Neutrophil (primary cell): ENCODE data around the gene FAM89B.
A peak's percentile ranks its signal among the peaks of the same experiment; 100 is the strongest.

Experiments
- H3K27ac ChIP-seq: fragments of 200-600 bp; sonication (generic); 2 replicates; pipeline ENCODE4 v1.5.1; 2016; ENCODE audit warnings: mild to moderate bottlenecking, moderate library complexity
- H3K27me3 ChIP-seq: fragments of 200-600 bp; sonication (generic); 2 replicates; pipeline ENCODE4 v1.6.0; 2016; ENCODE audit warnings: mild to moderate bottlenecking
- H3K36me3 ChIP-seq: fragments of 200-600 bp; sonication (generic); 2 replicates; pipeline ENCODE4 v1.5.1; 2017
- H3K4me1 ChIP-seq, 2 experiments: fragments of 200-600 bp in 1 of 2; sonication (generic) in 1 of 2; 1 replicate in 1 of 2; 2 replicates in 1 of 2; pipeline versions ENCODE4 v1.5.1 to v1.6.1; 2013 to 2016; ENCODE audit warnings: low read depth in 1 of 2, low read length in 1 of 2, mild to moderate bottlenecking in 1 of 2, moderate library complexity in 1 of 2; ENCODE audit not compliant: control insufficient read depth in 1 of 2, insufficient read depth in 1 of 2
- H3K4me3 ChIP-seq, 2 experiments: fragments of 200-600 bp in 1 of 2; sonication (generic) in 1 of 2; 1 replicate in 1 of 2; 2 replicates in 1 of 2; pipeline ENCODE4 v1.5.1; 2013 to 2016; ENCODE audit warnings: low read depth in 1 of 2, low read length in 1 of 2, mild to moderate bottlenecking in 1 of 2, moderate library complexity in 1 of 2
- H3K9me3 ChIP-seq: fragments of 200-600 bp; sonication (generic); 2 replicates; pipeline ENCODE4 v1.5.1; 2016
- CTCF ChIP-seq: fragments of 200-600 bp; sonication (generic); IDR thresholded peaks from 2 replicates; pipeline ENCODE4 v1.5.1; 2016; ENCODE audit warnings: antibody characterized with exemption

Gene FAM89B

GRCh38 chr11:65612691-65613090, 40.4 kb downstream of the FAM89B start:
- Histone ChIP-seq H3K36me3 (peaks cover 50% of the 10 kb centered on the region), H3K4me1 (peaks cover 63 to 74% of the 10 kb centered on the region in 2 experiments)
- no peak for TF ChIP-seq CTCF

GRCh38 chr11:65613091-65613928, 41.0 kb downstream of the FAM89B start:
- peaks cover 63 to 74% of the 10 kb centered on the region in 2 experiments for H3K4me1 ChIP-seq

More at GRCh38 chr11:65612691-65613090, 40.4 kb downstream of the FAM89B start:
- no peaks in the 10 kb centered on the region for H3K27me3 ChIP-seq
- no peaks in the 10 kb centered on the region for H3K9me3 ChIP-seq
- peak overlapping the region; percentile 88 to 96 for H3K4me3 ChIP-seq
- peak overlapping the region; percentile 98 for H3K27ac ChIP-seq

GRCh38 chr11:65615229-65615949, 43.1 kb downstream of the FAM89B start, which contains the start of gene PCNX3:
TSS of gene PCNX3 (plus strand) at chr11:65615776. CDS start at chr11:65616312, 536 bp downstream.
- Histone ChIP-seq H3K27ac (peak within 1 kb of the TSS; percentile 98), H3K9me3 (no peaks in the 10 kb centered on the region), H3K4me1 (peaks cover 46 to 53% of the 10 kb centered on the region in 2 experiments), H3K27me3 (no peaks in the 10 kb centered on the region), H3K4me3 (peak within 1 kb of the TSS; percentile 88 to 96), H3K36me3 (peaks cover 50% of the 10 kb centered on the region)
- TF ChIP-seq CTCF, result peak; percentile 17

More at GRCh38 chr11:65613091-65613928, 41.0 kb downstream of the FAM89B start:
- no peak for TF ChIP-seq CTCF
- no peaks in the 10 kb centered on the region for H3K9me3 ChIP-seq
- no peaks in the 10 kb centered on the region for H3K27me3 ChIP-seq
- peak overlapping the region; percentile 88 to 96 for H3K4me3 ChIP-seq
- H3K27ac ChIP-seq, result peak overlapping the region; percentile 98
- peaks cover 50% of the 10 kb centered on the region for H3K36me3 ChIP-seq

GRCh38 chr11:65615950-65616574, 43.7 kb downstream of the FAM89B start:
- Histone ChIP-seq H3K27ac (peak overlapping the region; percentile 98), H3K27me3 (no peaks in the 10 kb centered on the region), H3K9me3 (no peaks in the 10 kb centered on the region), H3K4me1 (peaks cover 39 to 46% of the 10 kb centered on the region in 2 experiments), H3K4me3 (peak overlapping the region; percentile 88 to 96), H3K36me3 (peaks cover 53% of the 10 kb centered on the region)
- no peak for TF ChIP-seq CTCF

- Histone ChIP-seq H3K9me3 (no peaks in the 10 kb centered on the region), H3K27ac (peak overlapping the region; percentile 98), H3K4me3 (peak overlapping the region; percentile 88 to 96), H3K4me1 (peaks cover 34 to 41% of the 10 kb centered on the region in 2 experiments), H3K27me3 (no peaks in the 10 kb centered on the region), H3K36me3 (peaks cover 58% of the 10 kb centered on the region)
- TF ChIP-seq CTCF, result no peak
Measured at GRCh38 chr11:65616575-65617001, 44.2 kb downstream of the FAM89B start.
